Endothelial cell of umbilical vein (primary cell): Measurements from ENCODE around the gene ZRSR2. TPM values are rescaled to one million over a fixed set of nuclear protein-coding genes. Genes with fewer than 3 reads are reported as not detected.
A peak's percentile ranks its signal among the peaks of the same experiment; 100 is the strongest.

Source experiments
- BruUV-seq: library from RNA; stranded (reverse); fragments of 400-500 nt; replicated peaks from 2 replicates; lab custom pipeline; 2021; lab: Mats Ljungman, UMichigan
- CTCF ChIA-PET: fragments of 300-600, 350-600 bp; sonication (Branson Sonifier 250); formaldehyde crosslinking; loops from one replicate; lab custom pipeline; 2021; ENCODE audit warnings: antibody characterized with exemption, inconsistent platforms; lab: Charles Lee
- POLR2A ChIA-PET: fragments of 300-600, 350-600 bp; sonication (Branson Sonifier 250); formaldehyde crosslinking; loops from one replicate; lab custom pipeline; 2021; ENCODE audit warnings: antibody characterized with exemption, inconsistent platforms; lab: Charles Lee
- DNase-seq: peaks from one replicate; pipeline ENCODE4 v3.0.0-alpha.2; 2011; ENCODE audit warnings: low read depth, low spot score
- FAIRE-seq: peaks from 2 replicates; lab custom pipeline; 2011; peaks lifted over from hg19 to GRCh38; lab: Jason Lieb, UNC
- H2AFZ ChIP-seq: 2 replicates; pipeline ENCODE4 v1.6.0; 2012; ENCODE audit warnings: low read depth, low read length, control low read depth, inconsistent platforms
- H3K27ac ChIP-seq: 2 replicates; pipeline ENCODE4 v1.5.1; 2011; ENCODE audit warnings: low read depth, mild to moderate bottlenecking, control low read depth, low read length, moderate library complexity; ENCODE audit not compliant: insufficient read depth
- H3K27me3 ChIP-seq, 2 experiments: 2 replicates each; pipeline versions ENCODE4 v1.6.0 to v1.6.1; 2011; ENCODE audit warnings: low read length in 2 of 2, mixed read lengths in 1 of 2; ENCODE audit not compliant: control insufficient read depth in 2 of 2, insufficient read depth in 2 of 2
- H3K36me3 ChIP-seq, 2 experiments: 2 replicates in 1 of 2; 3 replicates in 1 of 2; pipeline ENCODE4 v1.5.1; 2011; ENCODE audit warnings: low read length in 2 of 2, mild to moderate bottlenecking in 1 of 2, moderate library complexity in 1 of 2; ENCODE audit not compliant: control insufficient read depth in 2 of 2, insufficient read depth in 2 of 2; ENCODE audit errors: extremely low read depth in 1 of 2
- H3K4me1 ChIP-seq: 3 replicates; pipeline ENCODE4 v1.5.1; 2011; ENCODE audit warnings: mild to moderate bottlenecking, low read length; ENCODE audit not compliant: control insufficient read depth, insufficient read depth; ENCODE audit errors: extremely low read depth
- H3K4me2 ChIP-seq: 2 replicates; pipeline ENCODE4 v1.6.1; 2011; ENCODE audit warnings: low read length, control low read depth, mixed read lengths; ENCODE audit not compliant: insufficient read depth
- H3K4me3 ChIP-seq, 3 experiments: fragments of 200-600 bp in 1 of 3; sonication (generic), shearing (Covaris generic) in 1 of 3; replicated peaks in 1 of 3; 2 replicates each; pipeline ENCODE4 v1.5.1; 2011 to 2016; ENCODE audit warnings: control low read depth in 3 of 3, low read length in 3 of 3, mild to moderate bottlenecking in 2 of 3, inconsistent platforms in 1 of 3, low read depth in 1 of 3, moderate library complexity in 1 of 3; ENCODE audit not compliant: insufficient read depth in 1 of 3
- H3K79me2 ChIP-seq: 2 replicates; pipeline ENCODE4 v1.6.0; 2012; ENCODE audit warnings: low read length, inconsistent platforms; ENCODE audit not compliant: control insufficient read depth, insufficient read depth
- H3K9ac ChIP-seq: replicated peaks from 2 replicates; pipeline ENCODE3; 2011; ENCODE audit warnings: low read length, control low read depth; ENCODE audit not compliant: insufficient read depth; ENCODE audit errors: extremely low read depth
- H3K9me1 ChIP-seq: replicated peaks from 3 replicates; pipeline ENCODE4 v1.6.0; 2011; ENCODE audit warnings: mild to moderate bottlenecking, low read length; ENCODE audit not compliant: control insufficient read depth, insufficient read depth; ENCODE audit errors: extremely low read depth
- H3K9me3 ChIP-seq: replicated peaks from 2 replicates; pipeline ENCODE4 v1.5.1; 2012; ENCODE audit warnings: low read length, inconsistent platforms; ENCODE audit not compliant: control insufficient read depth, insufficient read depth
- H4K20me1 ChIP-seq: replicated peaks from 2 replicates; pipeline ENCODE3; 2011; ENCODE audit warnings: mild to moderate bottlenecking, low read length; ENCODE audit not compliant: control insufficient read depth, insufficient read depth; ENCODE audit errors: extremely low read depth
- FOS ChIP-seq: IDR thresholded peaks from 2 replicates; pipeline ENCODE4 v1.6.1; 2011; ENCODE audit warnings: mild to moderate bottlenecking, low read length, moderate library complexity, borderline replicate concordance; ENCODE audit not compliant: insufficient read depth
- dilution Hi-C: fragments of 300-500 bp; cut with MboI; formaldehyde crosslinking; loops from one replicate; pipeline ENCODE4 v1.15.0; 2019; ENCODE audit warnings: low sequenced_read_pairs; ENCODE audit not compliant: extremely low pct_ligation_motif_present
- intact Hi-C: fragments of 100-400 bp; cut with micrococcal nuclease; formaldehyde crosslinking; loops from one replicate; pipeline ENCODE4 v1.10.0; 2022
- polyA plus RNA-seq, 4 experiments: library from polyadenylated mRNA; depleted of rRNA in 3 of 4; stranded (reverse) in 3 of 4; unstranded in 1 of 4; fragments of >200 nt; gene quantifications; 2 replicates each; pipeline versions ENCODE4 v1.2.1 to v1.2.3, GENCODE V29; 2011 to 2012; ENCODE audit warnings: missing spikeins in 1 of 4
- total RNA-seq: library from RNA; stranded (reverse); gene quantifications from 2 replicates; pipeline ENCODE4 v1.2.3, GENCODE V29; 2021
- TF ChIP-seq, protein P1 (sequence below), 2 donors: IDR thresholded peaks; 1 replicate in 1 of 2; 2 replicates in 1 of 2; pipeline ENCODE4 v1.5.1; 2011; ENCODE audit warnings: low read length in 2 of 2, mild to moderate bottlenecking in 2 of 2, moderate library complexity in 2 of 2, control low read depth in 1 of 2, inconsistent platforms in 1 of 2, low read depth in 1 of 2; ENCODE audit not compliant: insufficient read depth in 1 of 2; ENCODE audit errors: extremely low read depth in 1 of 2
- TF ChIP-seq, protein P2 (sequence below): IDR thresholded peaks from 2 replicates; pipeline ENCODE4 v1.6.1; 2011; ENCODE audit not compliant: insufficient read depth, insufficient read length

ZRSR2 gene
- total and polyA plus RNA-seq, 2 donors (not counting 3 experiments of a cell fraction or from before 2014, with no cell fraction given): 3.3 to 8.1 TPM

DNA sequence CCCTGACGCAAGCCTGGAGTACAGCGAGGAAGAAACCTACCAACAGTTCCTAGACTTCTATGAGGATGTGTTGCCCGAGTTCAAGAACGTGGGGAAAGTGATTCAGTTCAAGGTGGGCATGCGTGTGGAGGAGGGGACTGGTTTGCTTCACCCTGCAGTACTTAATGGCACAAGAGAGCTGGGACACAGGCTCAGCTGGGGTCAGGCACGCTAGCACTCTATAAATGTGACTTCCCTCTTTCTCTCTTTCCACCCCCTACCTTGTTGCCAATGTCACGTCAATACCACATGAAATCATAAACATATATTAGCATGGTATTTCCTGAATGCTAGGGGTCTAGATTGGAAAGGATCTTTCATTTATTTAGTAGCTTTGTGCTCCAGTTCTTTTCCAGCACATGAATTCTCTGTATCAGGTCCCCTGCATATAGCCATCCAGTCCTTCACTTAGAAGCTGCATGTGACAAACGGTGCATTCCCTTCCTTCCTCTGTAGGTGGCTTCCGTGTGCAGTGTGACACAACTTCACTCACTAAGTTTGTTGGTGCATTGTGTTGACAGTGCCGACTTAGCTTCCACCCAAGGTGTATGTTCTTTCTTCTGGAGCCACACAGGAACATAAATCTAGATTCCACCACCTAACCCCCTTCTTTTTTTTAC, 25.6 kb downstream of the ZRSR2 start:
- dilution Hi-C loops: no loop called here
- no peaks in the 10 kb centered on the region for H3K27me3 ChIP-seq
- no peak overlapping the region for H3K4me3 ChIP-seq
- no peaks in the 10 kb centered on the region for H3K79me2 ChIP-seq
- no peaks in the 10 kb centered on the region for H4K20me1 ChIP-seq
- no peak overlapping the region for H3K4me2 ChIP-seq
- intact Hi-C loops: loop anchor here (1.0 kb wide), 1 partner anchor 157 kb away; no protein-coding TSS in a partner anchor
- H3K9ac ChIP-seq: no peak overlapping the region
- H3K36me3 ChIP-seq: peaks cover 0 to 4% of the 10 kb centered on the region in 2 experiments
- no peak overlapping the region for H3K27ac ChIP-seq
- no peak overlapping the region for H2AFZ ChIP-seq
- DNase-seq (peak; percentile 2), FAIRE-seq (peak; percentile 47)
- no peaks in the 10 kb centered on the region for H3K4me1 ChIP-seq
- ChIA-PET POLR2A (no interaction called here), CTCF (interaction anchor here (0.8 to 1.6 kb wide), 4 partner anchors 10 to 396 kb away, joined by 3 to 5 read pairs (median 4); no protein-coding TSS in a partner anchor)
- H3K9me1 ChIP-seq: no peaks in the 10 kb centered on the region
- H3K9me3 ChIP-seq: no peaks in the 10 kb centered on the region
- no TSS peak for BruUV-seq
- TF ChIP-seq, protein P1, sequence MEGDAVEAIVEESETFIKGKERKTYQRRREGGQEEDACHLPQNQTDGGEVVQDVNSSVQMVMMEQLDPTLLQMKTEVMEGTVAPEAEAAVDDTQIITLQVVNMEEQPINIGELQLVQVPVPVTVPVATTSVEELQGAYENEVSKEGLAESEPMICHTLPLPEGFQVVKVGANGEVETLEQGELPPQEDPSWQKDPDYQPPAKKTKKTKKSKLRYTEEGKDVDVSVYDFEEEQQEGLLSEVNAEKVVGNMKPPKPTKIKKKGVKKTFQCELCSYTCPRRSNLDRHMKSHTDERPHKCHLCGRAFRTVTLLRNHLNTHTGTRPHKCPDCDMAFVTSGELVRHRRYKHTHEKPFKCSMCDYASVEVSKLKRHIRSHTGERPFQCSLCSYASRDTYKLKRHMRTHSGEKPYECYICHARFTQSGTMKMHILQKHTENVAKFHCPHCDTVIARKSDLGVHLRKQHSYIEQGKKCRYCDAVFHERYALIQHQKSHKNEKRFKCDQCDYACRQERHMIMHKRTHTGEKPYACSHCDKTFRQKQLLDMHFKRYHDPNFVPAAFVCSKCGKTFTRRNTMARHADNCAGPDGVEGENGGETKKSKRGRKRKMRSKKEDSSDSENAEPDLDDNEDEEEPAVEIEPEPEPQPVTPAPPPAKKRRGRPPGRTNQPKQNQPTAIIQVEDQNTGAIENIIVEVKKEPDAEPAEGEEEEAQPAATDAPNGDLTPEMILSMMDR (IDR thresholded peaks at IDR 0.05; ENCODE audit: extremely low read depth in 1 of 2, insufficient read depth in 1 of 2, low read depth in 1 of 2, low read length in 2 of 2): peak; percentile 9 to 11
- TF ChIP-seq FOS: no peak

DNA sequence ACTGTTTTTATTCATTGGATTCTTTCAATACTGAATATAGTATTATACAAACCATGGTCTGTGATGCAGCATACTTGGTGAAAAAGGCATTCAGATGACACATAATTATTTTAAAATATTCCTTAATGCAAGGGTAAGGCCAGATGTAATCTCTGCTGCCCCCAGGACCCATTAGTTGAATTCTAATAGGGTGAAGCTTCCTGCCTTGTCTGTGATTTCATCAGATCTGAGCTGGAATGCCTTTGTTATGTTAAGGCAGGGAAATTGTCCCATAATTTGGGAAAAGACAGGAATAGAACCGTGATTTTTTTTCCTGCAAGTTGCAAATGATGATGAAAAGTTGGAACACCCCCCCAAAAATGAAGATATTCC, 26.1 kb downstream of the ZRSR2 start:
- intact Hi-C loops: loop anchor here (1.0 kb wide), 1 partner anchor 157 kb away; no protein-coding TSS in a partner anchor
- Histone ChIP-seq H3K27me3 (no peaks in the 10 kb centered on the region), H2AFZ (no peak overlapping the region), H3K9ac (no peak overlapping the region), H3K4me3 (no peak overlapping the region), H3K9me3 (no peaks in the 10 kb centered on the region), H4K20me1 (no peaks in the 10 kb centered on the region), H3K4me1 (no peaks in the 10 kb centered on the region), H3K36me3 (peaks cover 0 to 4% of the 10 kb centered on the region in 2 experiments), H3K4me2 (no peak overlapping the region), H3K27ac (no peak overlapping the region), H3K79me2 (no peaks in the 10 kb centered on the region), H3K9me1 (no peaks in the 10 kb centered on the region)
- DNase-seq (no peak), FAIRE-seq (no peak)
- POLR2A ChIA-PET: no interaction called here
- no TSS peak for BruUV-seq
- dilution Hi-C loops: no loop called here
- TF ChIP-seq, protein P2, sequence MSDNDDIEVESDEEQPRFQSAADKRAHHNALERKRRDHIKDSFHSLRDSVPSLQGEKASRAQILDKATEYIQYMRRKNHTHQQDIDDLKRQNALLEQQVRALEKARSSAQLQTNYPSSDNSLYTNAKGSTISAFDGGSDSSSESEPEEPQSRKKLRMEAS: no peak
- CTCF ChIA-PET: interaction anchor here (0.8 to 1.6 kb wide), 4 partner anchors 10 to 396 kb away, joined by 3 to 5 read pairs (median 4); no protein-coding TSS in a partner anchor
